ENCODE data around the gene PQBP1. TPM values are rescaled to one million over a fixed set of nuclear protein-coding genes. Genes with fewer than 3 reads are reported as not detected.

Gene PQBP1
- total RNA-seq, 1 donor from 2014 or later: 64.1 TPM

- no peak for DNase-seq (ENCODE audit: low read depth in 2 of 2)
Measured at GRCh38 chrX:48920718-48921104, 23.0 kb downstream of the PQBP1 start.

GRCh38 chrX:48923771-48924170 is 26.0 kb downstream of the PQBP1 start:
- no peak for DNase-seq (ENCODE audit: low read depth in 2 of 2)

- no peak for DNase-seq (ENCODE audit: low read depth in 2 of 2)
Measured at GRCh38 chrX:48924270-48924669, 26.5 kb downstream of the PQBP1 start.

GRCh38 chrX:48927123-48927522 is 29.4 kb downstream of the PQBP1 start:
- DNase-seq (ENCODE audit: low read depth in 2 of 2): no peak

GRCh38 chrX:48927736-48928382 is 30.1 kb downstream of the PQBP1 start:
- no peak for DNase-seq (ENCODE audit: low read depth in 2 of 2)

- DNase-seq (ENCODE audit: low read depth in 2 of 2): no peak
Measured at GRCh38 chrX:48933757-48934156, 36.0 kb downstream of the PQBP1 start.

GRCh38 chrX:48934581-48935300 is 37.0 kb downstream of the PQBP1 start:
- DNase-seq (ENCODE audit: low read depth in 2 of 2): no peak

GRCh38 chrX:48935301-48935670 is 37.6 kb downstream of the PQBP1 start:
- DNase-seq (ENCODE audit: low read depth in 2 of 2): no peak

- DNase-seq (ENCODE audit: low read depth in 2 of 2): no peak
Measured at GRCh38 chrX:48936429-48937053, 38.8 kb downstream of the PQBP1 start.

- no peak for DNase-seq (ENCODE audit: low read depth in 2 of 2)
Measured at GRCh38 chrX:48937054-48937907, 39.6 kb downstream of the PQBP1 start.

- no peak for DNase-seq (ENCODE audit: low read depth in 2 of 2)
Measured at GRCh38 chrX:48938721-48939425, 41.1 kb downstream of the PQBP1 start.

GRCh38 chrX:48939524-48940228 is 41.9 kb downstream of the PQBP1 start:
- DNase-seq (ENCODE audit: low read depth in 2 of 2): no peak

GRCh38 chrX:48940404-48940955 is 42.8 kb downstream of the PQBP1 start:
- no peak for DNase-seq (ENCODE audit: low read depth in 2 of 2)

- no peak for DNase-seq (ENCODE audit: low read depth in 2 of 2)
Measured at GRCh38 chrX:48942895-48943294, 45.2 kb downstream of the PQBP1 start.

GRCh38 chrX:48945517-48946348 is 48.0 kb downstream of the PQBP1 start:
- peak; percentile 57 to 69 for DNase-seq (ENCODE audit: low read depth in 2 of 2)

GRCh38 chrX:48948589-48948988 is 50.9 kb downstream of the PQBP1 start:
- DNase-seq (ENCODE audit: low read depth in 2 of 2): no peak
